Activated T-cell treated with anti-CD3 and anti-CD28 coated beads, Interleukin-2, amount 50 U/mL, for 4 hours (primary cell): ENCODE measurements around the gene ADCY7. TPM values are rescaled to one million over a fixed set of nuclear protein-coding genes. Genes with fewer than 3 reads are reported as not detected.

Experiments
- ATAC-seq, 2 donors: fragments of 200-7000 bp; cut with Tn5 transposase; one replicate each; pipeline ENCODE4 v1.10.0; 2021
- DNase-seq: peaks from one replicate; pipeline ENCODE4 v3.0.0-alpha.2; 2020
- H3K27me3 Mint-ChIP-seq: one replicate; pipeline ENCODE4 v1.8.0; 2021; ENCODE audit warnings: low read depth, mixed read lengths
- H3K36me3 Mint-ChIP-seq: one replicate; pipeline ENCODE4 v1.8.0; 2022; ENCODE audit warnings: mixed read lengths; ENCODE audit not compliant: insufficient read depth
- H3K4me1 Mint-ChIP-seq: one replicate; pipeline ENCODE4 v1.8.0; 2021; ENCODE audit warnings: low read depth, mixed read lengths
- H3K4me3 Mint-ChIP-seq: one replicate; pipeline ENCODE4 v1.8.0; 2021; ENCODE audit warnings: mild to moderate bottlenecking, moderate library complexity, mixed read lengths
- H3K9me3 Mint-ChIP-seq: one replicate; pipeline ENCODE4 v1.8.0; 2021; ENCODE audit warnings: mixed read lengths
- total RNA-seq, 3 donors: library from RNA; stranded (reverse); gene quantifications; one replicate each; pipeline ENCODE4 v1.2.1, GENCODE V29; 2021

ADCY7 gene
- total RNA-seq, 3 donors from 2014 or later = 61.7 to 77.6 (median 70.7) TPM

GRCh38 chr16:50256604-50257003 lies 9.7 kb upstream of the ADCY7 start:
- DNase-seq = no peak
- no peak for ATAC-seq
- H3K36me3 Mint-ChIP-seq = no peaks in the 10 kb centered on the region
- no peak overlapping the region for H3K4me3 Mint-ChIP-seq
- H3K4me1 Mint-ChIP-seq = peaks cover 6% of the 10 kb centered on the region
- H3K9me3 Mint-ChIP-seq = no peaks in the 10 kb centered on the region
- peaks cover 3% of the 10 kb centered on the region for H3K27me3 Mint-ChIP-seq

- Mint-ChIP-seq H3K4me3 (no peak overlapping the region), H3K4me1 (peaks cover 12% of the 10 kb centered on the region), H3K36me3 (no peaks in the 10 kb centered on the region), H3K9me3 (no peaks in the 10 kb centered on the region), H3K27me3 (peaks cover 3% of the 10 kb centered on the region)
- DNase-seq (no peak), ATAC-seq (no peak)
These were observed 8.5 kb upstream of the ADCY7 start for GRCh38 chr16:50257876-50258275.

GRCh38 chr16:50259334-50260205 lies 6.8 kb upstream of the ADCY7 start:
- peaks cover 27% of the 10 kb centered on the region for H3K4me1 Mint-ChIP-seq
- ATAC-seq = no peak
- H3K9me3 Mint-ChIP-seq = no peaks in the 10 kb centered on the region
- H3K36me3 Mint-ChIP-seq = no peaks in the 10 kb centered on the region
- H3K4me3 Mint-ChIP-seq = no peak overlapping the region
- no peaks in the 10 kb centered on the region for H3K27me3 Mint-ChIP-seq
- no peak for DNase-seq

GRCh38 chr16:50260206-50261159 lies 5.9 kb upstream of the ADCY7 start:
- no peaks in the 10 kb centered on the region for H3K36me3 Mint-ChIP-seq
- H3K4me3 Mint-ChIP-seq = no peak overlapping the region
- H3K27me3 Mint-ChIP-seq = no peaks in the 10 kb centered on the region
- no peak for DNase-seq
- peaks cover 36% of the 10 kb centered on the region for H3K4me1 Mint-ChIP-seq
- H3K9me3 Mint-ChIP-seq = no peaks in the 10 kb centered on the region
- no peak for ATAC-seq

GRCh38 chr16:50261160-50261706 lies 5.1 kb upstream of the ADCY7 start:
- Mint-ChIP-seq H3K36me3 (no peaks in the 10 kb centered on the region), H3K4me3 (no peak overlapping the region), H3K4me1 (peaks cover 43% of the 10 kb centered on the region), H3K27me3 (no peaks in the 10 kb centered on the region), H3K9me3 (no peaks in the 10 kb centered on the region)
- DNase-seq (no peak), ATAC-seq (no peak)

GRCh38 chr16:50261707-50262235 lies 4.6 kb upstream of the ADCY7 start:
- no peak for ATAC-seq
- Mint-ChIP-seq H3K9me3 (no peaks in the 10 kb centered on the region), H3K27me3 (no peaks in the 10 kb centered on the region), H3K4me3 (no peak overlapping the region), H3K36me3 (no peaks in the 10 kb centered on the region), H3K4me1 (peaks cover 45% of the 10 kb centered on the region)
- DNase-seq = no peak

GRCh38 chr16:50263060-50263909 lies 3.1 kb upstream of the ADCY7 start:
- Mint-ChIP-seq H3K36me3 (no peaks in the 10 kb centered on the region), H3K9me3 (no peaks in the 10 kb centered on the region), H3K4me1 (peaks cover 56% of the 10 kb centered on the region), H3K4me3 (no peak overlapping the region), H3K27me3 (no peaks in the 10 kb centered on the region)
- DNase-seq (no peak), ATAC-seq (no peak)

GRCh38 chr16:50263940-50264929 lies 2.1 kb upstream of the ADCY7 start:
- Mint-ChIP-seq H3K4me1 (peaks cover 64% of the 10 kb centered on the region), H3K9me3 (no peaks in the 10 kb centered on the region), H3K36me3 (no peaks in the 10 kb centered on the region), H3K27me3 (no peaks in the 10 kb centered on the region), H3K4me3 (no peak overlapping the region)
- DNase-seq (no peak), ATAC-seq (peak; percentile 55 to 67)

GRCh38 chr16:50265260-50265659 lies 1.1 kb upstream of the ADCY7 start:
- peak; percentile 38 for DNase-seq
- no peaks in the 10 kb centered on the region for H3K9me3 Mint-ChIP-seq
- no peaks in the 10 kb centered on the region for H3K36me3 Mint-ChIP-seq
- H3K27me3 Mint-ChIP-seq = no peaks in the 10 kb centered on the region
- no peak for ATAC-seq
- H3K4me1 Mint-ChIP-seq = peaks cover 70% of the 10 kb centered on the region
- peak overlapping the region; percentile 62 for H3K4me3 Mint-ChIP-seq

GRCh38 chr16:50265716-50266336 lies 525 bp upstream of the ADCY7 start:
- H3K36me3 Mint-ChIP-seq = no peaks in the 10 kb centered on the region
- DNase-seq = no peak
- peaks cover 75% of the 10 kb centered on the region for H3K4me1 Mint-ChIP-seq
- ATAC-seq = no peak
- H3K27me3 Mint-ChIP-seq = no peaks in the 10 kb centered on the region
- peak overlapping the region; percentile 90 for H3K4me3 Mint-ChIP-seq
- no peaks in the 10 kb centered on the region for H3K9me3 Mint-ChIP-seq

- Mint-ChIP-seq H3K36me3 (no peaks in the 10 kb centered on the region), H3K4me1 (peaks cover 87% of the 10 kb centered on the region), H3K27me3 (no peaks in the 10 kb centered on the region), H3K4me3 (peak overlapping the region; percentile 90), H3K9me3 (no peaks in the 10 kb centered on the region)
- no peak for ATAC-seq
- no peak for DNase-seq
These were observed 840 bp downstream of the ADCY7 start for GRCh38 chr16:50267151-50267631.

- Mint-ChIP-seq H3K4me3 (peak overlapping the region; percentile 90), H3K27me3 (no peaks in the 10 kb centered on the region), H3K4me1 (peaks cover 90% of the 10 kb centered on the region), H3K9me3 (no peaks in the 10 kb centered on the region), H3K36me3 (no peaks in the 10 kb centered on the region)
- ATAC-seq (no peak), DNase-seq (no peak)
These were observed 1.3 kb downstream of the ADCY7 start for GRCh38 chr16:50267651-50268050.
